H9 (cell line): ENCODE data around the gene TIMM13. TPM values are rescaled to one million over a fixed set of nuclear protein-coding genes. Genes with fewer than 3 reads are reported as not detected.

ENCODE experiments used
- DNase-seq: peaks from one replicate; pipeline ENCODE4 v3.0.0-alpha.2; 2017
- H2AFZ ChIP-seq: one replicate; pipeline ENCODE4 v1.6.1; 2013; ENCODE audit warnings: mild to moderate bottlenecking, low read length, control low read depth, moderate library complexity
- H2AK5ac ChIP-seq: 2 replicates; pipeline ENCODE4 v1.6.1; 2013; ENCODE audit warnings: low read length, control low read depth, mixed read lengths; ENCODE audit not compliant: insufficient read length
- H2BK120ac ChIP-seq: one replicate; pipeline ENCODE4 v1.6.1; 2013; ENCODE audit warnings: low read depth, mild to moderate bottlenecking, low read length, control low read depth, inconsistent platforms; ENCODE audit not compliant: poor library complexity, severe bottlenecking
- H2BK12ac ChIP-seq: 2 replicates; pipeline ENCODE4 v1.6.1; 2013; ENCODE audit warnings: low read length, control low read depth, mixed read lengths, low read depth; ENCODE audit not compliant: insufficient read length
- H2BK15ac ChIP-seq: 2 replicates; pipeline ENCODE4 v1.6.1; 2013; ENCODE audit warnings: low read depth, low read length, control low read depth
- H2BK20ac ChIP-seq: one replicate; pipeline ENCODE4 v1.6.1; 2013; ENCODE audit warnings: low read depth, mild to moderate bottlenecking, low read length, control low read depth, inconsistent platforms; ENCODE audit not compliant: poor library complexity, severe bottlenecking
- H2BK5ac ChIP-seq: 2 replicates; pipeline ENCODE4 v1.6.1; 2013; ENCODE audit warnings: low read length, control low read depth, mixed read lengths; ENCODE audit not compliant: insufficient read length
- H3K14ac ChIP-seq: 2 replicates; pipeline ENCODE4 v1.6.1; 2013; ENCODE audit warnings: low read length, control low read depth; ENCODE audit not compliant: insufficient read depth
- H3K18ac ChIP-seq: 2 replicates; pipeline ENCODE4 v1.6.1; 2013; ENCODE audit warnings: low read depth, mild to moderate bottlenecking, mixed read lengths, low read length, control low read depth; ENCODE audit not compliant: insufficient read length
- H3K23ac ChIP-seq: 2 replicates; pipeline ENCODE4 v1.6.1; 2013; ENCODE audit warnings: low read length, control low read depth, mixed read lengths, low read depth; ENCODE audit not compliant: insufficient read length
- H3K23me2 ChIP-seq: 2 replicates; pipeline ENCODE4 v1.6.1; 2013; ENCODE audit warnings: low read depth, mild to moderate bottlenecking, mixed read lengths, low read length, control low read depth; ENCODE audit not compliant: insufficient read length, poor library complexity, severe bottlenecking
- H3K27ac ChIP-seq: 2 replicates; pipeline ENCODE4 v1.5.1; 2013; ENCODE audit warnings: low read length, control low read depth, mixed read lengths, low read depth; ENCODE audit not compliant: insufficient read length
- H3K27me3 ChIP-seq: 2 replicates; pipeline ENCODE4 v1.6.1; 2013; ENCODE audit warnings: low read length, control low read depth, inconsistent platforms; ENCODE audit not compliant: insufficient read depth
- H3K4ac ChIP-seq: 2 replicates; pipeline ENCODE4 v1.6.1; 2013; ENCODE audit warnings: low read depth, mild to moderate bottlenecking, control low read depth, inconsistent platforms, low read length, moderate library complexity
- H3K4me1 ChIP-seq: 2 replicates; pipeline ENCODE4 v1.6.1; 2013; ENCODE audit warnings: low read length, control low read depth, inconsistent platforms; ENCODE audit not compliant: insufficient read depth
- H3K4me2 ChIP-seq: 2 replicates; pipeline ENCODE4 v1.6.1; 2013; ENCODE audit warnings: low read length, control low read depth, mixed read lengths; ENCODE audit not compliant: insufficient read length, insufficient read depth
- H3K56ac ChIP-seq: 2 replicates; pipeline ENCODE4 v1.6.1; 2013; ENCODE audit warnings: low read depth, mild to moderate bottlenecking, mixed read lengths, low read length, control low read depth; ENCODE audit not compliant: insufficient read length
- H3K79me1 ChIP-seq: 2 replicates; pipeline ENCODE4 v1.6.1; 2013; ENCODE audit warnings: low read depth, mild to moderate bottlenecking, moderate library complexity, low read length, control low read depth, inconsistent platforms; ENCODE audit not compliant: insufficient read depth, poor library complexity, severe bottlenecking
- H3K79me2 ChIP-seq: 2 replicates; pipeline ENCODE4 v1.6.1; 2013; ENCODE audit warnings: low read length, control low read depth, inconsistent platforms; ENCODE audit not compliant: insufficient read depth
- H3K9ac ChIP-seq: 2 replicates; pipeline ENCODE4 v1.6.1; 2013; ENCODE audit warnings: low read length, control low read depth, mixed read lengths; ENCODE audit not compliant: insufficient read length; ENCODE audit errors: extremely low read depth
- H3K9me3 ChIP-seq: one replicate; pipeline ENCODE4 v1.6.1; 2013; ENCODE audit warnings: low read depth, low read length, inconsistent platforms; ENCODE audit not compliant: control insufficient read depth
- H3T11ph ChIP-seq: one replicate; pipeline ENCODE4 v1.6.1; 2013; ENCODE audit warnings: mild to moderate bottlenecking, low read length, control low read depth, inconsistent platforms
- H4K20me1 ChIP-seq: one replicate; pipeline ENCODE4 v1.6.1; 2013; ENCODE audit not compliant: control insufficient read depth, insufficient read length, insufficient read depth
- H4K5ac ChIP-seq: 2 replicates; pipeline ENCODE4 v1.6.1; 2013; ENCODE audit warnings: low read depth, mild to moderate bottlenecking, mixed read lengths, low read length, control low read depth; ENCODE audit not compliant: insufficient read length
- H4K8ac ChIP-seq: replicated peaks from 2 replicates; pipeline ENCODE4 v1.6.1; 2013; ENCODE audit warnings: low read length, control low read depth, mixed read lengths, low read depth; ENCODE audit not compliant: insufficient read length
- H4K91ac ChIP-seq: 2 replicates; pipeline ENCODE4 v1.6.1; 2013; ENCODE audit warnings: low read depth, mild to moderate bottlenecking, moderate library complexity, mixed read lengths, low read length, control low read depth; ENCODE audit not compliant: insufficient read length
- H3K27ac Mint-ChIP-seq, 3 experiments: 2 replicates in 2 of 3; 3 replicates in 1 of 3; pipeline ENCODE4 v1.8.0; 2020 to 2021; ENCODE audit warnings: mixed read lengths in 3 of 3, mild to moderate bottlenecking in 1 of 3, moderate library complexity in 1 of 3
- H3K27me3 Mint-ChIP-seq: 2 replicates; pipeline ENCODE4 v1.8.0; 2021; ENCODE audit warnings: low read depth, mild to moderate bottlenecking, moderate library complexity, mixed read lengths
- H3K36me3 Mint-ChIP-seq, 3 experiments: 2 replicates in 2 of 3; 3 replicates in 1 of 3; pipeline ENCODE4 v1.8.0; 2020 to 2021; ENCODE audit warnings: low read depth in 3 of 3, mixed read lengths in 3 of 3; ENCODE audit not compliant: insufficient read depth in 1 of 3
- H3K4me1 Mint-ChIP-seq, 2 experiments: 2 replicates each; pipeline ENCODE4 v1.8.0; 2020; ENCODE audit warnings: mixed read lengths in 2 of 2
- H3K4me3 Mint-ChIP-seq, 2 experiments: 2 replicates in 1 of 2; 3 replicates in 1 of 2; pipeline ENCODE4 v1.8.0; 2020 to 2021; ENCODE audit warnings: mild to moderate bottlenecking in 2 of 2, mixed read lengths in 2 of 2, moderate library complexity in 1 of 2
- H3K9me3 Mint-ChIP-seq, 2 experiments: 2 replicates in 1 of 2; 3 replicates in 1 of 2; pipeline ENCODE4 v1.8.0; 2020; ENCODE audit warnings: mild to moderate bottlenecking in 2 of 2, mixed read lengths in 2 of 2, moderate library complexity in 1 of 2
- CTCF ChIP-seq: fragments of 200-600 bp; sonication (generic); conservative IDR thresholded peaks from 3 replicates; pipeline ENCODE4 v1.8.0; 2021; ENCODE audit warnings: antibody characterized with exemption, mild to moderate bottlenecking
- WGBS: extraction: QIAGEN DNeasy Blood & Tissue Kit; methylation state at CpG from one replicate; pipeline ENCODE4 v1.1.7; 2013; ENCODE audit warnings: missing lambda C conversion rate, low lambda C conversion rate, mixed read lengths; ENCODE audit not compliant: insufficient read length; ENCODE audit errors: extremely low coverage; 5-methylcytosine and 5-hydroxymethylcytosine counted together
- total RNA-seq: library from RNA; stranded (reverse); gene quantifications from 2 replicates; pipeline ENCODE4 v1.2.1, GENCODE V29; 2021

TIMM13 gene
- total RNA-seq, 1 experiment from 2014 or later: 214 TPM

GRCh38 chr19:2443116-2443784 is 15.9 kb upstream of the TIMM13 start:
- Mint-ChIP-seq H3K36me3 (peaks cover 13 to 38% (median 32%) of the 10 kb centered on the region in 3 experiments; a peak in 6 of 7 replicates), H3K27me3 (no peaks in the 10 kb centered on the region; the same call in 1 of the 2 replicates), H3K4me3 (no peak overlapping the region), H3K4me1 (peaks cover 9 to 10% of the 10 kb centered on the region in 2 experiments; a peak in 3 of 4 replicates), H3K27ac (peak overlapping the region in 1 of 3 experiments; percentile 54; a peak in 2 of 7 replicates), H3K9me3 (no peaks in the 10 kb centered on the region; a peak in 1 of 5 replicates)
- no peaks in the 10 kb centered on the region for H3K23me2 ChIP-seq
- H4K8ac ChIP-seq: no peak overlapping the region
- no peak for TF ChIP-seq CTCF
- no peak overlapping the region for H3T11ph ChIP-seq
- H3K56ac ChIP-seq: no peak overlapping the region
- H2BK12ac ChIP-seq: no peak overlapping the region
- H3K4me1 ChIP-seq: no peaks in the 10 kb centered on the region
- no peak overlapping the region for H2BK120ac ChIP-seq
- no peak overlapping the region for H4K91ac ChIP-seq
- H2BK15ac ChIP-seq: no peak overlapping the region
- WGBS: no CpG with 5 or more reads among the region's 22 CpGs
- H3K79me1 ChIP-seq: peaks cover 5% of the 10 kb centered on the region
- peaks cover 12% of the 10 kb centered on the region; the same call in 1 of the 2 replicates for H3K79me2 ChIP-seq
- H2BK20ac ChIP-seq: no peak overlapping the region
- no peak overlapping the region for H3K4me2 ChIP-seq
- H3K27me3 ChIP-seq: no peaks in the 10 kb centered on the region
- H2BK5ac ChIP-seq: no peak overlapping the region
- no peak overlapping the region for H3K4ac ChIP-seq
- no peak overlapping the region for H3K9ac ChIP-seq
- H3K27ac ChIP-seq: no peak overlapping the region
- H4K5ac ChIP-seq: no peak overlapping the region
- no peak overlapping the region for H3K14ac ChIP-seq
- H2AK5ac ChIP-seq: no peak overlapping the region
- no peaks in the 10 kb centered on the region for H4K20me1 ChIP-seq
- no peak overlapping the region for H3K18ac ChIP-seq
- no peaks in the 10 kb centered on the region for H3K9me3 ChIP-seq
- DNase-seq: no peak
- no peak overlapping the region for H2AFZ ChIP-seq
- H3K23ac ChIP-seq: no peak overlapping the region
